Neutrophil (primary cell): ENCODE measurements around the gene GCNT2.

Source experiments
- H3K27ac ChIP-seq: fragments of 200-600 bp; sonication (generic); 2 replicates; pipeline ENCODE4 v1.5.1; 2016; ENCODE audit warnings: mild to moderate bottlenecking, moderate library complexity
- H3K27me3 ChIP-seq: fragments of 200-600 bp; sonication (generic); 2 replicates; pipeline ENCODE4 v1.6.0; 2016; ENCODE audit warnings: mild to moderate bottlenecking
- H3K36me3 ChIP-seq: fragments of 200-600 bp; sonication (generic); 2 replicates; pipeline ENCODE4 v1.5.1; 2017
- H3K4me1 ChIP-seq, 2 experiments: fragments of 200-600 bp in 1 of 2; sonication (generic) in 1 of 2; 1 replicate in 1 of 2; 2 replicates in 1 of 2; pipeline versions ENCODE4 v1.5.1 to v1.6.1; 2013 to 2016; ENCODE audit warnings: low read depth in 1 of 2, low read length in 1 of 2, mild to moderate bottlenecking in 1 of 2, moderate library complexity in 1 of 2; ENCODE audit not compliant: control insufficient read depth in 1 of 2, insufficient read depth in 1 of 2
- H3K4me3 ChIP-seq, 2 experiments: fragments of 200-600 bp in 1 of 2; sonication (generic) in 1 of 2; 1 replicate in 1 of 2; 2 replicates in 1 of 2; pipeline ENCODE4 v1.5.1; 2013 to 2016; ENCODE audit warnings: low read depth in 1 of 2, low read length in 1 of 2, mild to moderate bottlenecking in 1 of 2, moderate library complexity in 1 of 2
- H3K9me3 ChIP-seq: fragments of 200-600 bp; sonication (generic); 2 replicates; pipeline ENCODE4 v1.5.1; 2016
- CTCF ChIP-seq: fragments of 200-600 bp; sonication (generic); IDR thresholded peaks from 2 replicates; pipeline ENCODE4 v1.5.1; 2016; ENCODE audit warnings: antibody characterized with exemption

GCNT2 gene

GRCh38 chr6:10521104-10521808 lies at the start of gene GCNT2:
Gene GCNT2 (plus strand): TSS chr6:10521351. CDS start chr6:10528912, 7,561 bp downstream.
- no peak within 1 kb of the TSS for H3K4me3 ChIP-seq
- no peaks in the 10 kb centered on the region for H3K9me3 ChIP-seq
- TF ChIP-seq CTCF = no peak
- H3K27ac ChIP-seq = peak within 1 kb of the TSS; percentile 67
- peaks cover 14% of the 10 kb centered on the region for H3K27me3 ChIP-seq
- no peaks in the 10 kb centered on the region for H3K36me3 ChIP-seq
- H3K4me1 ChIP-seq = peaks cover 34 to 38% of the 10 kb centered on the region in 2 experiments

GRCh38 chr6:10472634-10473033 lies 48.5 kb upstream of the GCNT2 start:
- Histone ChIP-seq H3K9me3 (no peaks in the 10 kb centered on the region), H3K4me3 (no peak overlapping the region), H3K27ac (peak overlapping the region; percentile 26), H3K27me3 (no peaks in the 10 kb centered on the region), H3K36me3 (no peaks in the 10 kb centered on the region), H3K4me1 (peaks cover 27 to 34% of the 10 kb centered on the region in 2 experiments)
- no peak for TF ChIP-seq CTCF

GRCh38 chr6:10478187-10479040 lies 42.7 kb upstream of the GCNT2 start:
- no peaks in the 10 kb centered on the region for H3K27me3 ChIP-seq
- no peaks in the 10 kb centered on the region for H3K36me3 ChIP-seq
- H3K27ac ChIP-seq = no peak overlapping the region
- TF ChIP-seq CTCF = peak; percentile 48
- H3K4me3 ChIP-seq = no peak overlapping the region
- no peaks in the 10 kb centered on the region for H3K9me3 ChIP-seq
- peaks cover 0 to 6% of the 10 kb centered on the region in 2 experiments for H3K4me1 ChIP-seq

- Histone ChIP-seq H3K27me3 (no peaks in the 10 kb centered on the region), H3K4me3 (no peak overlapping the region), H3K4me1 (no peaks in the 10 kb centered on the region), H3K36me3 (no peaks in the 10 kb centered on the region), H3K9me3 (no peaks in the 10 kb centered on the region), H3K27ac (no peak overlapping the region)
- TF ChIP-seq CTCF = no peak
Observed at GRCh38 chr6:10479939-10480700, 41.0 kb upstream of the GCNT2 start.

- no peak overlapping the region for H3K27ac ChIP-seq
- no peaks in the 10 kb centered on the region for H3K9me3 ChIP-seq
- no peak overlapping the region for H3K4me3 ChIP-seq
- H3K36me3 ChIP-seq = no peaks in the 10 kb centered on the region
- H3K27me3 ChIP-seq = no peaks in the 10 kb centered on the region
- TF ChIP-seq CTCF = no peak
- H3K4me1 ChIP-seq = no peaks in the 10 kb centered on the region
Observed at GRCh38 chr6:10481101-10481500, 40.0 kb upstream of the GCNT2 start.
